ENCODE results near the gene ZNF235. TPM values are rescaled to one million over a fixed set of nuclear protein-coding genes. Genes with fewer than 3 reads are reported as not detected.

The ZNF235 gene
- total and polyA plus RNA-seq, 4 donors = 0.96 to 5.3 (median 2.1) TPM

- H3K9ac ChIP-seq (ENCODE audit: low read depth in 1 of 2, low read length in 2 of 2) = no peak overlapping the region
- WGBS = 91% methylated on average over 4 of the region's 4 CpGs
- H3K4me1 ChIP-seq (ENCODE audit: control insufficient read depth in 4 of 4, insufficient read depth in 4 of 4, low read length in 3 of 4) = no peaks in the 10 kb centered on the region
- H3K27ac ChIP-seq (ENCODE audit: low read depth in 1 of 2, low read length in 2 of 2) = no peak overlapping the region
- H3K4me3 ChIP-seq (ENCODE audit: low read depth in 1 of 3, low read length in 3 of 3) = peak overlapping the region in 1 of 3 donors; percentile 38
- TF ChIP-seq TAF1 (conservative IDR thresholded peaks at IDR 0.05) (no peak), CTCF (IDR thresholded peaks at IDR 0.05; ENCODE audit: low read depth, low read length, missing input control) (no peak), SP1 (IDR thresholded peaks at IDR 0.05) (no peak), NR2F2 (IDR thresholded peaks at IDR 0.05) (no peak), RAD21 (IDR thresholded peaks at IDR 0.05) (no peak), HNF4G (IDR thresholded peaks at IDR 0.05) (no peak)
- no peak for DNase-seq (ENCODE audit: low spot score)
- H3K27me3 ChIP-seq (ENCODE audit: control insufficient read depth in 4 of 4, insufficient read depth in 4 of 4, low read length in 3 of 4) = no peaks in the 10 kb centered on the region
- peaks cover 0 to 16% (median 9%) of the 10 kb centered on the region in 4 donors for H3K36me3 ChIP-seq (ENCODE audit: control insufficient read depth in 4 of 4, insufficient read depth in 3 of 4, low read depth in 1 of 4, low read length in 3 of 4)
- peaks cover 9 to 60% (median 32%) of the 10 kb centered on the region in 4 donors for H3K9me3 ChIP-seq (ENCODE audit: control insufficient read depth in 4 of 4, low read length in 3 of 4)
Observed at GRCh38 chr19:44345959-44346358, 41.1 kb upstream of the ZNF235 start.

GRCh38 chr19:44344255-44344654, 39.4 kb upstream of the ZNF235 start:
- DNase-seq (ENCODE audit: low spot score) = no peak
- Histone ChIP-seq H3K27ac (ENCODE audit: low read depth in 1 of 2, low read length in 2 of 2) (no peak overlapping the region), H3K36me3 (ENCODE audit: control insufficient read depth in 4 of 4, insufficient read depth in 3 of 4, low read depth in 1 of 4, low read length in 3 of 4) (peaks cover 6 to 28% (median 20%) of the 10 kb centered on the region in 4 donors), H3K27me3 (ENCODE audit: control insufficient read depth in 4 of 4, insufficient read depth in 4 of 4, low read length in 3 of 4) (no peaks in the 10 kb centered on the region), H3K4me1 (ENCODE audit: control insufficient read depth in 4 of 4, insufficient read depth in 4 of 4, low read length in 3 of 4) (no peaks in the 10 kb centered on the region), H3K9me3 (ENCODE audit: control insufficient read depth in 4 of 4, low read length in 3 of 4) (peaks cover 12 to 49% (median 34%) of the 10 kb centered on the region in 4 donors), H3K9ac (ENCODE audit: low read depth in 1 of 2, low read length in 2 of 2) (no peak overlapping the region), H3K4me3 (ENCODE audit: low read depth in 1 of 3, low read length in 3 of 3) (peak overlapping the region in 2 of 3 donors; percentile 42 to 60)
- TF ChIP-seq ATF3 (IDR thresholded peaks at IDR 0.05) (no peak), ZBTB33 (IDR thresholded peaks at IDR 0.05) (no peak), TAF1 (conservative IDR thresholded peaks at IDR 0.05) (no peak), EGR1 (IDR thresholded peaks at IDR 0.05; ENCODE audit: low read depth in 2 of 2) (no peak), RAD21 (IDR thresholded peaks at IDR 0.05) (no peak), FOXA1 (IDR thresholded peaks at IDR 0.05) (no peak), HNF4G (IDR thresholded peaks at IDR 0.05) (no peak), GABPA (IDR thresholded peaks at IDR 0.05 in 1 of 2, conservative IDR thresholded peaks at IDR 0.05 in 1 of 2) (no peak), REST (IDR thresholded peaks at IDR 0.05) (no peak), HNF4A (conservative IDR thresholded peaks at IDR 0.05) (no peak), RXRA (IDR thresholded peaks at IDR 0.05) (no peak), SP1 (IDR thresholded peaks at IDR 0.05) (no peak), YY1 (IDR thresholded peaks at IDR 0.05) (no peak)
- WGBS = 64% methylated on average over 1 of the region's 1 CpG
